Osteoblast (primary cell): ENCODE results near the gene DDX20. TPM values are rescaled to one million over a fixed set of nuclear protein-coding genes. Genes with fewer than 3 reads are reported as not detected.

Experiments used
- DNase-seq: peaks from one replicate; pipeline ENCODE4 v3.0.0; 2011; ENCODE audit warnings: low spot score, mixed read lengths; ENCODE audit not compliant: insufficient read length; ENCODE audit errors: missing footprints
- H2AFZ ChIP-seq: 2 replicates; pipeline ENCODE4 v1.6.0; 2011; ENCODE audit warnings: mild to moderate bottlenecking, low read length
- H3K27ac ChIP-seq: 2 replicates; pipeline ENCODE4 v1.5.1; 2011; ENCODE audit warnings: mild to moderate bottlenecking, low read depth, low read length, moderate library complexity
- H3K27me3 ChIP-seq: 2 replicates; pipeline ENCODE4 v1.6.0; 2012; ENCODE audit warnings: mild to moderate bottlenecking, control low read depth, inconsistent platforms, low read length, moderate library complexity; ENCODE audit not compliant: insufficient read depth
- H3K36me3 ChIP-seq: 2 replicates; pipeline ENCODE4 v1.5.1; 2011; ENCODE audit warnings: mild to moderate bottlenecking, low read length, control low read depth, moderate library complexity; ENCODE audit not compliant: insufficient read depth
- H3K4me1 ChIP-seq: 2 replicates; pipeline ENCODE4 v1.5.1; 2011; ENCODE audit warnings: mild to moderate bottlenecking, low read length, control low read depth, moderate library complexity; ENCODE audit not compliant: insufficient read depth
- H3K4me2 ChIP-seq: 2 replicates; pipeline ENCODE4 v1.6.0; 2011; ENCODE audit warnings: mild to moderate bottlenecking, low read length; ENCODE audit not compliant: insufficient read depth
- H3K4me3 ChIP-seq: fragments of 200-600 bp; sonication (generic); 3 replicates; pipeline ENCODE4 v1.5.1; 2012; ENCODE audit warnings: mild to moderate bottlenecking, low read length, inconsistent platforms; ENCODE audit not compliant: insufficient read depth
- H3K79me2 ChIP-seq: 2 replicates; pipeline ENCODE4 v1.6.0; 2012; ENCODE audit warnings: mild to moderate bottlenecking, low read length, control low read depth, inconsistent platforms; ENCODE audit not compliant: insufficient read depth
- H3K9me3 ChIP-seq: 2 replicates; pipeline ENCODE4 v1.5.1; 2011; ENCODE audit warnings: low read depth, low read length, control low read depth
- H4K20me1 ChIP-seq: 2 replicates; pipeline ENCODE4 v1.6.0; 2012; ENCODE audit warnings: mild to moderate bottlenecking, low read length, control low read depth; ENCODE audit not compliant: insufficient read depth
- CTCF ChIP-seq: IDR thresholded peaks from 2 replicates; pipeline ENCODE4 v1.5.1; 2011; ENCODE audit warnings: mild to moderate bottlenecking, low read depth, low read length, moderate library complexity; ENCODE audit errors: extremely low read depth
- total RNA-seq: library from RNA; depleted of rRNA; stranded (reverse); fragments of >200 nt; gene quantifications from 2 replicates; pipeline ENCODE4 v1.2.3, GENCODE V29; 2012

DDX20 gene
- total RNA-seq, 1 donor, result 15.6 TPM

- no peak for DNase-seq
- no peak for TF ChIP-seq CTCF
- H3K79me2 ChIP-seq, result peaks cover 45% of the 10 kb centered on the region
- no peak overlapping the region for H3K4me2 ChIP-seq
- no peaks in the 10 kb centered on the region for H3K9me3 ChIP-seq
- no peak overlapping the region for H3K4me3 ChIP-seq
- H4K20me1 ChIP-seq, result peaks cover 10% of the 10 kb centered on the region
- H2AFZ ChIP-seq, result no peak overlapping the region
- H3K4me1 ChIP-seq, result peaks cover 61% of the 10 kb centered on the region
- H3K27me3 ChIP-seq, result no peaks in the 10 kb centered on the region
- H3K36me3 ChIP-seq, result peaks cover 9% of the 10 kb centered on the region
- peak overlapping the region; percentile 92 for H3K27ac ChIP-seq
These were observed 20.8 kb upstream of the DDX20 start for GRCh38 chr1:111734856-111735255.

GRCh38 chr1:111735321-111735720 lies 20.4 kb upstream of the DDX20 start:
- Histone ChIP-seq H3K4me2 (peak overlapping the region; percentile 23), H3K36me3 (peaks cover 9% of the 10 kb centered on the region), H4K20me1 (peaks cover 6% of the 10 kb centered on the region), H3K4me3 (no peak overlapping the region), H3K4me1 (peaks cover 63% of the 10 kb centered on the region), H3K27me3 (no peaks in the 10 kb centered on the region), H2AFZ (no peak overlapping the region), H3K27ac (peak overlapping the region; percentile 64), H3K79me2 (peaks cover 41% of the 10 kb centered on the region), H3K9me3 (no peaks in the 10 kb centered on the region)
- DNase-seq, result peak; percentile 53
- no peak for TF ChIP-seq CTCF

- no peak for TF ChIP-seq CTCF
- Histone ChIP-seq H2AFZ (no peak overlapping the region), H3K4me2 (peak overlapping the region; percentile 23), H4K20me1 (no peaks in the 10 kb centered on the region), H3K79me2 (peaks cover 34% of the 10 kb centered on the region), H3K27me3 (no peaks in the 10 kb centered on the region), H3K9me3 (no peaks in the 10 kb centered on the region), H3K4me1 (peaks cover 62% of the 10 kb centered on the region), H3K27ac (peak overlapping the region; percentile 86), H3K36me3 (peaks cover 3% of the 10 kb centered on the region), H3K4me3 (no peak overlapping the region)
- DNase-seq, result no peak
These were observed 19.7 kb upstream of the DDX20 start for GRCh38 chr1:111735858-111736544.

GRCh38 chr1:111736548-111737215 lies 19.0 kb upstream of the DDX20 start:
- DNase-seq, result no peak
- H2AFZ ChIP-seq, result no peak overlapping the region
- H3K9me3 ChIP-seq, result no peaks in the 10 kb centered on the region
- no peaks in the 10 kb centered on the region for H3K27me3 ChIP-seq
- H3K36me3 ChIP-seq, result no peaks in the 10 kb centered on the region
- H3K4me2 ChIP-seq, result peak overlapping the region; percentile 95
- peak overlapping the region; percentile 81 for H3K4me3 ChIP-seq
- peak overlapping the region; percentile 86 for H3K27ac ChIP-seq
- H4K20me1 ChIP-seq, result no peaks in the 10 kb centered on the region
- peaks cover 32% of the 10 kb centered on the region for H3K79me2 ChIP-seq
- TF ChIP-seq CTCF, result no peak
- H3K4me1 ChIP-seq, result peaks cover 62% of the 10 kb centered on the region
